HFFc6 (cell line): ENCODE results near the gene GNL2. TPM values are rescaled to one million over a fixed set of nuclear protein-coding genes. Genes with fewer than 3 reads are reported as not detected.

Experiments used
- DNase-seq: peaks from one replicate; pipeline ENCODE4 v3.0.0-alpha.2; 2018
- H3K27ac Mint-ChIP-seq: 2 replicates; pipeline ENCODE4 v1.8.0; 2020; ENCODE audit warnings: mild to moderate bottlenecking, mixed read lengths
- H3K27me3 Mint-ChIP-seq: 2 replicates; pipeline ENCODE4 v1.8.0; 2021; ENCODE audit warnings: mild to moderate bottlenecking, moderate library complexity, mixed read lengths; ENCODE audit not compliant: insufficient read depth
- H3K36me3 Mint-ChIP-seq: 2 replicates; pipeline ENCODE4 v1.8.0; 2021; ENCODE audit warnings: low read depth, mixed read lengths
- H3K4me1 Mint-ChIP-seq: 2 replicates; pipeline ENCODE4 v1.8.0; 2020; ENCODE audit warnings: low read depth, mixed read lengths
- H3K4me3 Mint-ChIP-seq: 2 replicates; pipeline ENCODE4 v1.8.0; 2020; ENCODE audit warnings: mild to moderate bottlenecking, moderate library complexity, mixed read lengths
- H3K9me3 Mint-ChIP-seq: 2 replicates; pipeline ENCODE4 v1.8.0; 2020; ENCODE audit warnings: mild to moderate bottlenecking, mixed read lengths
- CTCF ChIP-seq: fragments of 200-600 bp; sonication (generic); IDR thresholded peaks from 2 replicates; pipeline ENCODE4 v1.5.0; 2021; ENCODE audit warnings: antibody characterized with exemption, mild to moderate bottlenecking
- long read RNA-seq: library from polyadenylated mRNA; unstranded; transcript quantifications from one replicate; pipeline ENCODE4 v2.0.0, GENCODE V29; 2019
- total RNA-seq, 6 experiments: library from RNA; stranded (reverse); fragmentation: NEBNext Ultra II Directional; extraction: Animal tissue kit (Norgen Biotek cat#: 25700); gene quantifications; 2 replicates in 1 of 6; 3 replicates in 5 of 6; pipeline ENCODE4 v1.2.3, GENCODE V29; 2021

GNL2 gene
- 10 to 100 TPM; 48.3 to 61.7 (median 57.0) TPM for total RNA-seq
- long read RNA-seq, transcript GNL2-201 (16 exons, 2,334 nt) = major isoform, 55 of 83 reads
- long read RNA-seq, partial matches to known transcripts = 22 of 83 reads
- long read RNA-seq, other reads (novel, unspliced or antisense) = 3 of 83 reads

- Mint-ChIP-seq H3K27ac (peak within 1 kb of the TSS; percentile 100), H3K9me3 (no peaks in the 10 kb centered on the region), H3K27me3 (peaks cover 19% of the 10 kb centered on the region; the same call in 1 of the 2 replicates), H3K4me3 (peak within 1 kb of the TSS; percentile 100), H3K36me3 (peaks cover 18% of the 10 kb centered on the region), H3K4me1 (peaks cover 35% of the 10 kb centered on the region)
- no peak for TF ChIP-seq CTCF
- peak; percentile 95 for DNase-seq
Observed at GRCh38 chr1:37595440-37596181, at the start of gene GNL2. Gene GNL2 (minus strand): TSS chr1:37595937. CDS start chr1:37595822, 115 bp downstream.

GRCh38 chr1:37641059-37641458 lies 45.3 kb upstream of the GNL2 start:
- no peak for DNase-seq
- no peak for TF ChIP-seq CTCF
- H3K27me3 Mint-ChIP-seq = peaks cover 23% of the 10 kb centered on the region
- no peak overlapping the region for H3K27ac Mint-ChIP-seq
- H3K36me3 Mint-ChIP-seq = no peaks in the 10 kb centered on the region
- no peaks in the 10 kb centered on the region for H3K9me3 Mint-ChIP-seq
- no peak overlapping the region for H3K4me3 Mint-ChIP-seq
- no peaks in the 10 kb centered on the region for H3K4me1 Mint-ChIP-seq

- peaks cover 47% of the 10 kb centered on the region for H3K27me3 Mint-ChIP-seq
- no peak overlapping the region for H3K27ac Mint-ChIP-seq
- no peaks in the 10 kb centered on the region; the same call in 1 of the 2 replicates for H3K4me1 Mint-ChIP-seq
- no peaks in the 10 kb centered on the region for H3K36me3 Mint-ChIP-seq
- no peaks in the 10 kb centered on the region for H3K9me3 Mint-ChIP-seq
- no peak overlapping the region for H3K4me3 Mint-ChIP-seq
- no peak for TF ChIP-seq CTCF
- no peak for DNase-seq
Observed at GRCh38 chr1:37636435-37636834, 40.7 kb upstream of the GNL2 start.

GRCh38 chr1:37634992-37635902 lies 39.5 kb upstream of the GNL2 start:
- TF ChIP-seq CTCF = no peak
- H3K27ac Mint-ChIP-seq = no peak overlapping the region
- peaks cover 58% of the 10 kb centered on the region for H3K27me3 Mint-ChIP-seq
- H3K36me3 Mint-ChIP-seq = no peaks in the 10 kb centered on the region
- no peak overlapping the region for H3K4me3 Mint-ChIP-seq
- no peak for DNase-seq
- no peaks in the 10 kb centered on the region; the same call in 1 of the 2 replicates for H3K4me1 Mint-ChIP-seq
- H3K9me3 Mint-ChIP-seq = no peaks in the 10 kb centered on the region

- DNase-seq = no peak
- peaks cover 66% of the 10 kb centered on the region for H3K27me3 Mint-ChIP-seq
- H3K27ac Mint-ChIP-seq = no peak within 1 kb of the TSS
- H3K9me3 Mint-ChIP-seq = no peaks in the 10 kb centered on the region
- no peaks in the 10 kb centered on the region; the same call in 1 of the 2 replicates for H3K4me1 Mint-ChIP-seq
- H3K4me3 Mint-ChIP-seq = no peak within 1 kb of the TSS
- H3K36me3 Mint-ChIP-seq = no peaks in the 10 kb centered on the region
- no peak for TF ChIP-seq CTCF
Observed at GRCh38 chr1:37634244-37634991, 38.7 kb upstream of the GNL2 start, which contains the start of gene RSPO1. Gene RSPO1 (minus strand): TSS chr1:37634892. CDS start chr1:37629661, 5,231 bp downstream.
